ENCODE results near the gene FGL2.
A peak's percentile ranks its signal among the peaks of the same experiment; 100 is the strongest.
"Not testable (repeated sequence)": the region's sequence is repeated elsewhere in the genome, so short reads cannot be mapped to it uniquely, and the experiment has no call there.

FGL2 gene, protein sequence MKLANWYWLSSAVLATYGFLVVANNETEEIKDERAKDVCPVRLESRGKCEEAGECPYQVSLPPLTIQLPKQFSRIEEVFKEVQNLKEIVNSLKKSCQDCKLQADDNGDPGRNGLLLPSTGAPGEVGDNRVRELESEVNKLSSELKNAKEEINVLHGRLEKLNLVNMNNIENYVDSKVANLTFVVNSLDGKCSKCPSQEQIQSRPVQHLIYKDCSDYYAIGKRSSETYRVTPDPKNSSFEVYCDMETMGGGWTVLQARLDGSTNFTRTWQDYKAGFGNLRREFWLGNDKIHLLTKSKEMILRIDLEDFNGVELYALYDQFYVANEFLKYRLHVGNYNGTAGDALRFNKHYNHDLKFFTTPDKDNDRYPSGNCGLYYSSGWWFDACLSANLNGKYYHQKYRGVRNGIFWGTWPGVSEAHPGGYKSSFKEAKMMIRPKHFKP

DNA sequence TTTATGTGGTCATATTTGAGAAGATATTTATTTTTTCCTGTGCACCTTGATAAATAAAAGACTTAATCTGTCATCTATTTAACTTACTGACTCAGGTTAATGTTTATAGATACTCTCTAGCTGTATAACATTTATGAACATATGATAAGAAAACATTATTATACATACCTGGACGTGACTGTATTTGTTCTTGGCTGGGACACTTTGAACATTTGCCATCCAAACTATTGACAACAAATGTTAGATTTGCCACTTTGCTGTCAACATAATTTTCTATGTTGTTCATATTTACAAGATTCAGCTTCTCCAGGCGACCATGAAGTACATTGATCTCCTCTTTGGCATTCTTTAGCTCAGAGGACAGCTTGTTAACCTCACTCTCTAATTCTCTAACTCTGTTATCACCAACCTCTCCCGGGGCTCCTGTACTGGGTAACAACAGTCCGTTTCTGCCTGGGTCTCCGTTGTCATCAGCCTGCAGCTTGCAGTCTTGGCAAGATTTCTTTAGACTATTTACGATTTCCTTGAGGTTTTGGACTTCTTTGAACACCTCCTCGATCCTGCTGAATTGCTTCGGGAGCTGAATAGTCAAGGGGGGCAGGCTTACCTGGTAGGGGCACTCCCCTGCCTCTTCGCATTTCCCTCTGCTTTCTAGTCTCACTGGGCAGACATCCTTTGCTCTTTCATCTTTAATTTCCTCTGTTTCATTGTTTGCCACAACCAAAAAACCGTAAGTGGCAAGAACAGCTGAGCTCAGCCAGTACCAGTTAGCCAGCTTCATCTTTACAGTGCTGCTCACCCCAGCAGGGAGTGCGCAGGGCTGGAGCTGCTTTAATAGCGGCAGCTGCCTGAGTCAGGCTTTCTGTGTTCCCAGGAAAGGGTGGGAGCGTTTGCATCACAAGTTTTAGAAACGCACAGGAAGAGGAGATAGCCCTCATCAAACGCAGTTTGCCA, at the start of gene FGL2:
FGL2 (minus strand) TSS at position 807 of the 954 bp plus-strand sequence; CDS start at position 781, 26 bp downstream.
- DNase-seq, result peak; percentile 53

DNA sequence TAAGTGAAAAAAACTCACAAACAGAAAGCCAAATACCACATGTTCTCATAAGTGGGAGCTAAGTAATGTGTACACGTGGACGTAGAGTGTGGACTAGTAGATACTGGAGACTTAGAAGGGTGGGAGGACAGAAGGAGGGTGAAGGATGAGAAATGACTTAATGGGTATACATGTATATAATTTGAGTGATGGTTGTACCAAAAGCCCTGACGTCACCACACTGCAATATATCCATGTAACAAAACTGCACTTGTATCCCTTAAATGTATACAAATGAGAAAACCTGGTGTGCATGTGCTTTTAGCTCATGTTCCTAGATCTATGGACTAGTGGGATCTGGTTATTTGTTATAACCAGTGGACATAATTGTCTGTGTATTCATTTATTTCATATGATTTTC, 48.5 kb upstream of the FGL2 start:
- DNase-seq, result no peak

DNA sequence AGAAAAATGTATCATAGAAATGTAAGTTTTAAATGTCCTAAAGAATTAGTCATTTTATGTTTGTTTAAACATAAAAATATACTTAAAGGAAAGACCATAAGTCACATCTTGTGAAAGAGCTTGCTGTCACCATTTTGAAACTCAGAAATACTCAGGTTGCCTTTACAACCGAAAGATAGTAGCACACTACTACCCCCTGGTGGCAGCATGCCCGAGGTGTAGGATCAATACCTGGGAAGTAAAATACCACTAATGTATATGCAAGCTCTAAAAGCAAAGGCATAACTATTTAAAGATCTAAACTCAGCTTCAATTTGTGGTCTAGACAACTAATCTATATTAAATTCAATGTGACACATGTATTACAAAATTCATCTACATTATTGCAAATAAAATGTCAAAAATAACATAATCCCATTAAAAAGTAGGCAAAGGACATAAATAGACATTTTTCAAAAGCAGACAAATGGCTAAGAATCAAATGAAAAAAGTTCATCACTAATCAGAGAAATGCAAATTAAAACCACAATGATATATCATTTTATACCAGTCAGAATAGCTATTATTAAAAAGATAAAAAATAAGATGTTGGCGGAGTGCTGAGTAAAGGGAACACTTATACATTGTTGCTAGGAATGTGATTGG, 47.7 kb upstream of the FGL2 start:
- peak; percentile 91 for DNase-seq

DNA sequence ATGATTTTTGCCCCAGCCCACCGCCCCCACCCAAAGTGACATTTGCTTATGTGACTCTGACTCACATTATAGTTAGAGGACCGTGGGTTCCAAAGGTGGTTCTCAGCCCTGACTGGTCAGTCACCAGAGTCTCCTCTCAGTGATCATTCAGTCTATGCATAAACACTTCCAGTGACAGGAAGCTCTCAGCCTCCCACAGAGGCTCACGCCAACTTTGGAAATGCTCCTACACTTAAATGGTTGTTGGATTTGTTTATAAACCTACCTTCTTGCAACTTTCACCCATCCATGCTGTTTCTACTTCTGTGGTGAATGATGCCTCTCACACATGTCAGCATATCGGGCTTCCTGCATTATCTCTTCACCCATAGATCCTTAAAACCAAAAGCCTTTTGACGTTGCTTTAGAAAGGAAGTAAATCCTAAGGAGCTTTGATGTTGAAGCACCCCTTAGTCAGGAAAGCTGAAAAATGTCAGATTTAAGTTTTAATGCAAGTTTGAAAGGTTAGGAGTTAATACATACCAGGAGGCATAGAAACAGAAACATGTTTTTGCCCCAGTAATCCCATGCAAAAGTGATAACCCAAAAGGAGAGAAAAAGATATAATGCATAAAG, 46.5 kb upstream of the FGL2 start:
- DNase-seq, result no peak

DNA sequence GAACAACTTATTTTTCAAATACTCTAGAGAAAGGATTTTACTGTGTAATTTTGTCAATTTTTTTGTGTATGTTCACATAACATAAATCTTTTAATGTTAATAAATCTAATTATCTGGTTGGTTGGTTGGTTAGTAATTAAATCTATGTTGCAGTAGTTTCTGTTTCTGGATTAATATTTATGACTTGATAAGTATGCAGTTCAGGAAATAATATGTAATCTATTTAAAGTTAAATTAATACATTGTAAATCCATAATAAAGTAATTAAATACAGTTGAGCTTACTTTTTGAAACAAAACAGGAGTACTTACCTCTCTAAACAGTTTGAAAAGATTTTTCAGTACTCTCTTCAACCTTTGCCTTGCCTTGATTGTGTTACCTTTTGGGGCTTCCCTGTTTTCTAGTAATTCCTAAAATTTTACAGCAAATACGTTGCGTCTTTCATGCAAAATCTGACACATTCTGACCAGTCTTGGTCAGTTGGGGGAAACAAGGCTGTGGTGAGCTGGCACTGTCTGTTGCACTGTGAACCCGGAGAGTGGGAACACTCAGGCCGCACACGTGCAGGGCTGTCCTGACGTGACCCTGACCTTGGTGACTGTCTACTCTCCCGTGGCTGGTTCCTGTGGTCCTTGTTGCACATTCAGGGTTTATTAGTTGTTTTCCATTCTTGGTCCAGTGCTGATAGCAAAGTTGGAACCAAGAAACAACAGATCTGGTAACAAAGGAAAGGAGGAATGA, 45.6 kb upstream of the FGL2 start:
- DNase-seq, result no peak

DNA sequence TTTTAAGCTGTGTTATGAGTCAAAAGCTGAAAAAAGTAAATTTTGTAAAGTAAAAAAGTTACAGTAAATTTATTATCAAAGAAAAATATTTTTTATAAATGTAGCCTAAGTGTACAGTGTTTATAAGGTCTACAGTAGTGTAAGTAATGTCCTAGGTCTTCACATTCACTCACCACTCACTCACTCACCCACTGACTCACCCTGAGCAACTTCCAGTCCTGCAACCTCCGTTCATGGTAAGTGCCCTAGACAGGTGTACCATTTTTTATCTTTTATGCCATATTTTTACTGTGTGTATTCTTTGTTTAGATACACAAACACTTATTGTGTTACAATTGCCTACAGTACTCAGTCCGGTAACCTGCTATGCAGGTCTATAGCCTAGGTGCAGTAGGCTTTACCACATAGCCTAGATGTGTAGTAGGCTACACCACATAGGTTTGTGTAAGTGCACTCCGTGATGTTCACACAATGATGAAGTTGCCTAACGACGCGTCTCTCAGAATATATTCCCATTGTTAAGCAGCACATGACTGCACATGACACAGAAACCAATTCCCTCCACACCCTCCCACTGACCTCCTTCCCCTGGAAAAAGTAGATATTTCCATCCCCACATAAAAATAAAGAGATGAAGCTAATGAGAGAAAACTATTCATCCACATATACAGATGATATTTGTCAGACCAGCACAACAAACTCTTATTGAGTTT, 44.8 kb upstream of the FGL2 start:
- DNase-seq, result no peak

DNA sequence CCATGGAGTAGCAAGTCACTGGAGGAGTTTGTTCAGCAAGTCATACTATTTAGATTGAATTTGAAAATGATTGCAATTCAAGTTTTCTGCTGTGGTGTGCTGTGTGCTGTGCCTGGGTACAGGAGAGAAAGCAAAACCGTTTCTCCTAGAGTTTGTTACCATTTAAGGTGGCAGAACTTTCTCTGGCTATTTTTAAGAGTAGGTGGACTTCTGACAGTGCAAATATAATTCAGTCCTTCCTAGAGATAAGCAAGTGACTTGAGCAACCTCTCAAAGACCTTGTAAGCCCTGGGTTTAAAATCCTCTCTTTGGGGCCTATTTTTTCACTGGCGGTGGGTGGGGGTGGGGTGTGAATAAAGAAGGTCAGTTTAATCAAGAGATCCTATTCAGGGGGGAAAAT, 42.9 kb upstream of the FGL2 start:
- DNase-seq, result no peak

DNA sequence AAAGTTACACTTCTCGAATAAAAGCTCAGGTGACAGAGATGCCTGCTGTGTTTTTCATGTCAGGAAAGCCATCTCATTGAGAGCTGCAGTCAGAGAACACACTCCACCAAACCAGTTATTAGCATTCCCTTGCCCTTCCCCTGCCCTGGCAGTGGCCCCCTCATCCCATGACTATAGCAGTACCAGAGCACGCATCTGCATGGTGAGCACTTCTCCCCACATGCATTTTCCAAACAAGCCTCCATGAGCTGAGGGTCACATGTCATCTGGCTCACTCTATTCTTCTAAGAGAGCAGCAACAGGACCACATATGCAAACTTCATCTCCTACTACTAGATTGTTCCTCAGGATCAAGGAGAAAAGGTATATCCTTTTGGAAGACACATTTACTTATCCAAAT, 42.4 kb upstream of the FGL2 start:
- no peak for DNase-seq

DNA sequence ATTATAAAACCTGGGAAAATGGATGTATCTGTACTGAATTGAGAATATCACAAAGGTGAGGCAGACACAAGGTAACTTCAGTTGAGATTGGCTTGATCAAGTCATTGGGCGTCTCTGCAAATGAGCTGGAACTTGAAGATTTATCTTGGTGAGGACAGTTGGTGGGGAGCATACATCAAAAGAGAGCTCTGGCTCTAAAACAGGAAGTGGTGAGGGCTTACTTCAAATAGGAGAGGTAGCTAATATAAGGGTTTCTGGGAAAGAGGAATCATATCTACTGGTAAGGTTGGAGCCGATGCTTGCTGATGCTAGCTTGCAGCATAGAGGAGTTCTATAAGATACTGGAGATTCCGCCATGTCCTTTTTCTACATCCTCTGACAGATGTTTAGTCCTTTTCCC, 39.9 kb upstream of the FGL2 start:
- DNase-seq, result peak; percentile 61

DNA sequence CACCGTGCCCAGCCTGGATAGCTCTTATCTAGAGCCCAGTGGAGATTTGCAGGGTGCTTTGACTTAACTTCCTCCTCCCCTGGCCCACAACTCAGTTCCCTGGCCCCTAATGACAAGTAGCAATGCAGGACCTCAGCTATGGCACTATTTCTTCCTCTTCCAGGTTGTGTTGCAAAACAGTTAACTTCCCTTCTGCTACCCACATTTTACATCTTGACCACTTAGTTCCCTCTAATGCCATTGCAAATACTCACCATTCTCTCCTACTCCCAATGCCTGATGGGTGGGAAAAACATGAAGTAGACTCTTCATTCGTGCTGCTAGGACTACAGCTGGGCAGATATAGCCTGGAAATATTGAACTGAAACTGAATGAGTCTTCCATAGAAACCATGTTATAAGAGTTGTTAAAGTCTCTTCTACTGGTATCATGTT, 39.1 kb upstream of the FGL2 start:
- DNase-seq, result peak; percentile 78

DNA sequence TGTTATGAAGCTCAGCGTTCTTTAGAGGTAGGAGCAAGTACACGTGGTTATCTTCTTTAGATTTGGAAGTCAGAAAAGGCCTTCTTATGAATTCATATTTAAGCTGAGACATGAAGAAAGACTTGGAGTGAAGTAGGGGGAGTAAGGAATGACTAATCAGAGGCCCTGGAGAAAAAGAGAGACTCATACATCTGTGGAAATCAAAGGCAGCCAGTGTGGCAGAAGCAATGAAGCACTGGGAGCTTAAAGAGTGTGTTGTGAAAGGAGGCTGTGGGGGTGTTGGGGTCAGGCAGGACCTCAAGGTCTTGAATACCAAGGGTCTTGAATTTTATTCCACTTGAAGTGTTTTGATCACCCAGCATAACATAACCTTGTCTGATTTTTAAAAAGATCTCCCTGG, 35.7 kb upstream of the FGL2 start:
- no peak for DNase-seq

DNA sequence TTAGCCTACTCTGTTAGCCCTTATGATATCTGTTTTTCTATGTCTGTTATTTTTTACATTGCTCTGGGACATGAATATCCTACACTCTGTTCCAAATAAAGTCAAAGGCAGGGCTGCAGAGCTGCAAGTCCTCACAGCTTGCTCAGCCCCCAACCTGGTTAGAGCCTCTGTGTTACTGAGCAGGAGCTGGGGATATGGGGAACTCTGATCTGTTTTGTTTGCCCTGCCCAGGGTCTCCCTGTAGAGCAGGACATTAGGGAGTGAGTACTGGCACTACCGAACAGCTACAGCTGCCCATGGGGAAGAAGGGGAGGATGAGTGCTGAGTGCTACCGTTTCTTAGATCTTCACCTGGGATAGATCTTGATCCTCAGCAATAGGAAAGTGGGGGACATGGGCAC, 32.8 kb upstream of the FGL2 start:
- DNase-seq, result no peak

DNA sequence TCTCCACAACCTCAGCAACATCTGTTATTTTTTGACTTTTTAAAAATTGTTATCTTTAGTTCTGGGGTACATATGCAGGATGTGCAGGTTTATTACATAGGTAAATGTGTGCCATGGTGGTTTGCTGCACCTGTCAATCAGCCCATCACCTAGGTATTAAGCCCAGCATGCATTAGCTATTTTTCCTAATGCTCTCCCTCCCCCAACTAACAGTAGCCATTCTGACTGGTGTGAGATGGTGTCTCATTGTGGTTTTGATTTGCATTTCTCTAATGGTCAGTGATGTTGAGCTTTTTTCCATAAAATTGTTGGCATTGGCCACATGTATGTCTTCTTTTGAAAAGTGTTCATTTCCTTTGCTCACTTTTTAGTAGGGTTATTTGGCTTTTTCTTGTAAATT, 29.2 kb upstream of the FGL2 start:
- DNase-seq, result not testable (repeated sequence)

DNA sequence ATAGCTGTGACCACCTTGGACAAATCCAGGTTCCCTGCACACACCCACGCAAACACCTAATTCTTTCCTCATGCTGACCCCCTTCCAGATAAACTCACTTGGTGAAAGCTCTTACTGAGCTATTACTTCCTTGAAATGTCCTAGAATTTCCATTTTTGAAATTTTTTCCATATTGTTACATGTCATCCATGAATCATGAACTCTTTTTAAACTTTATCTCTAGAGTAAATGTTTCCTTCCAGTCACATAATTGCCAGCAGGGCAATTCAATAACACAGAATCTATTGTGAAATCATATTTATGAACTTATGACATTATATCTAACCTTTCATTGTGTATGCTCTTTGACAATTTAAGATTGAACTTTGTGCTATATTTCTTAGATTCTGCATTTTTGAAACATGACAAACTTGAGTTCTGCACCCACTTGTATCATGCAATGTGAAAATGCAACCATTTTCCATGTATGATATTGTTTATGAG, 26.8 kb upstream of the FGL2 start:
- no peak for DNase-seq

DNA sequence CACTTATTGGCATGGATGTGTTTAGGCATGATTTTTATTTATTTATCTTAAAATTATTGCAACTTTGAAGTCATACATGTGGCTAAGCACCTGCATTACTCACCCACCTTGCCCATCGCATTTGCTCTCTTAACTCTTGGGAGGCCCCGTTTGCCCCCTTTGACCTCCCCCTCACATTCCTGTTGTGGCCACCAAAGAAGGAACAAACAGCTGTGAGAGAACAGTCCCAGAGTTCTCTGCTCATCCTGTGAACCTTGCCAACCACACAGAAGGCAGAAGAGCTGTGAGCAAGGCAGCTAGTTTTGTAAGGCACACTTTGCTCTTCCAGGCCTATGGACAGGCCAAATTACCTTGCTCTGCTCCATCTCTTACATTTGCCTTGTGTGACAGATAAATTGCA, 23.6 kb upstream of the FGL2 start:
- no peak for DNase-seq

DNA sequence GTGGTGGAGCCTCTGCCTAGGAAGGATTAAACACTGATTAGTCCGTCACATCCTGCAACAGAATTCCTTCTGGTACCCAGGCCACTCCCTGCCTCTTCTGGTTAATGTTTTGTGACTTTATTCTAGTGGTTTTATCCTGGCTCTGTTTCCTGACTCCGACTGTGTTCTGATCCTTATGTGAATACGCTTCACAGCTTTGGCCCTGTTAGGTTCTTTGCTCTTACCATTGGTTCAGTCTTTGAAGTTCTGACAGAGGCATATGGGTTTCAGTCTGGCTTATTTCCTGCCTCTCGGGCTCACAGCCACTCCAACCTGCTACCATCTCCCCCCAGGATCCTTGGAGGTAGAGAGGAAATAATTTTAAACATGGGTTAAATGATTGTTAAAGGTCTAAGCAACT, 23.2 kb upstream of the FGL2 start:
- no peak for DNase-seq

DNA sequence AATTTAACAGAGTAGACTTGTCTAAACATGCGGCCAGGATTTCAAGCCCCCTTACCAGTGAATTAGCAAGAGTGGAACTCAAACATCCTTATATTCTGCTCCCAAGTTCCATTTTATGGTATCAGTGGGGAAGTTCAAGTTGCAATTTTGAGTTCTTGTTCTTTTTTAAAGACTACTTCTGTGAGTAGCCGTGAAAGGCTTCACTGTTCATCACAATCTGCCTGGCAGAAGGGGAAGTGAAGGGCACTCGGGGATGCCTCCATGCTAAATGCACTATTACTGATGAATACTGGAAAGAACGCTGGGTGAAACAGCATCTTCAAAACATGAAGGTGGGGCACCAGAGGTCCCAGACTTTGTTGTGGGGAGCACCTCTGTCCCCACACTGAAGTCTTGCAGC, 22.4 kb upstream of the FGL2 start:
- DNase-seq, result no peak

DNA sequence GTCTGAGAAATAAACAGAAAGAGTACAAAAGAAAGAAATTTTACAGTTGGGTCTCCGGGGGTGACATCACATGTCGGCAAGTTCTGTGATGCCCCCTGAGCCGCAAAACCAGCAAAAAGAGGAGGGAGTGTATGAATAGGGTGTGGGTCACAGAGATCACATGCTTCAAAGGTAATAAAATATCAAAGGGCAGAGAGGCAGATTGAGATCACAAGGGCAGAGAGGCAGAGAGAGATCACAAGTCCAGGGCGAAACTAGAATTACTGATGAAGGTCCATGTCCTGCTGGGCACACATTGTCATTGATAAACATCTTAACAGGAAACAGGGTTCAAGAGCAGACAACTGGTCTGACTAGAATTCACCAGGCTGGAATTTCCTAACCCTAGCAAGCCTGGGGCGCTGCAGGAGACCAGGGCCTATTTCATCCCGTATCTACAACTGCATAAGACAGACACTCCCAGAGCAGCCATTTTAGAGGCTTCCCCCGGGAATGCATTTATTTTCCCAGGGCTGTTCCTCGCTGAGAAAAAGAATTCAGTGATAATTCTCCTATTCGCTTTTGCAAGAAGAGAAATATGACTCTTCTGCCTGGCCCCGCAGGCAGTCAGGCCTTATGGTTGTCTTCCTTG, 20.2 kb upstream of the FGL2 start:
- not testable (repeated sequence) for DNase-seq

DNA sequence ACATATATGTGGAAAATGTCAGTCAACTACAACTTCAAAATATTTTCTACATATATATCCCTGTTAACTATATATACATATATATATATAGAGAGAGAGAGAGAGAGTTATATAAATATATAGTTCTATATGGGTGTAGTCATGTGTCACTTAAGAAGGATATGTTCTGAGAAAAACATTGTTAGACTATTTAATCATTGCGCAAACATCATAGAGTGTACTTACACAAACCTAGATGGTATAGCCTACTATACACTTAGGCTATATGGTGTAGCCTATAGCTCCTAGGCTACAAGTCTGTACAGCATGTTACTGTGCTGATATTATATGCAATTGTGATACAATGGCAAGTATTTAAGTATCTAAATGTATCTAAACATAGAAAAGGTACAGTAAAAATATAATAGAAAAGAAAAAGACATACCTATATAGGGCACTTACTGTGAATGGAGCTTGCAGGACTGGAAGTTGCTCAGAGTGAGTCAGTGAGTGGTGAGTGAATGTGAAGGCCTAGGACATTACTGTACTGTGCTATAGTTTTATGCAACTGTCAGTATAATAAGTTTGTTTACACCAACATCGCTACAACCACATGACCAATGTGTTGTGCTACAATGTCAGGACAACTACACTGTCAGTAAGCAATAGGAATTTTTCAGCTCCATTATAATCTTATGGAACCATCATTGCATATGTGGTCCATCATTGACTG, 18.0 kb upstream of the FGL2 start:
- no peak for DNase-seq

Measured in hematopoietic multipotent progenitor cell treated with erythropoietin and hydrocortisone succinate and interleukin-3 and kit ligand, for 4 days (in vitro differentiated cells).